Measurements from ENCODE around the gene ZNF764. TPM values are rescaled to one million over a fixed set of nuclear protein-coding genes. Genes with fewer than 3 reads are reported as not detected.
"Not testable (repeated sequence)": the region's sequence is repeated elsewhere in the genome, so short reads cannot be mapped to it uniquely, and the experiment has no call there.

Gene ZNF764
- total RNA-seq, 1 experiment from 2014 or later = 8.3 TPM

GRCh38 chr16:30548416-30549253, 9.5 kb downstream of the ZNF764 start:
- no peak for DNase-seq (ENCODE audit: low spot score)

DNA sequence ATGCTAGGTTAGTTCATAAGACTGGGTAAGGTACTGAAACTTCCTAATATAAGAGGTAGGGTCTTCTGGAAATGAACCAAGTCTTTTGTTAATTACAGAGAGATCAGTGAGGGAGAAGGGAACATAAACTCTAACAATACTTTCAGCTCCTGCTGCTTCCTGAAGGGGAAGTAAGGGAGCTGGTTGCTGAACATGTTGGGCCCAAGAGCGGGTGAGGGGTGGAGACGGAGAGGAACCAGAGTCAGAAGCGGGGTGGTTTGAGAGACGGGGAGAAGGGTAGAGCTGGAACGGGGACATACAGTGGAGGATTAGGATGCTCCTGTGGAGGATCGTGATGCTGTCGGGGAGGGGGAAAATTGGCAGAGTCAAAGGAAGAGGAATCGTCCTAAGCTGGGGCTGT, 12.1 kb downstream of the ZNF764 start:
- DNase-seq (ENCODE audit: low spot score) = no peak

- no peak for DNase-seq (ENCODE audit: low spot score)
Observed at GRCh38 chr16:30543067-30543466, 15.1 kb downstream of the ZNF764 start.

- DNase-seq (ENCODE audit: low spot score) = no peak
Observed at GRCh38 chr16:30541502-30542329, 16.5 kb downstream of the ZNF764 start.

DNA sequence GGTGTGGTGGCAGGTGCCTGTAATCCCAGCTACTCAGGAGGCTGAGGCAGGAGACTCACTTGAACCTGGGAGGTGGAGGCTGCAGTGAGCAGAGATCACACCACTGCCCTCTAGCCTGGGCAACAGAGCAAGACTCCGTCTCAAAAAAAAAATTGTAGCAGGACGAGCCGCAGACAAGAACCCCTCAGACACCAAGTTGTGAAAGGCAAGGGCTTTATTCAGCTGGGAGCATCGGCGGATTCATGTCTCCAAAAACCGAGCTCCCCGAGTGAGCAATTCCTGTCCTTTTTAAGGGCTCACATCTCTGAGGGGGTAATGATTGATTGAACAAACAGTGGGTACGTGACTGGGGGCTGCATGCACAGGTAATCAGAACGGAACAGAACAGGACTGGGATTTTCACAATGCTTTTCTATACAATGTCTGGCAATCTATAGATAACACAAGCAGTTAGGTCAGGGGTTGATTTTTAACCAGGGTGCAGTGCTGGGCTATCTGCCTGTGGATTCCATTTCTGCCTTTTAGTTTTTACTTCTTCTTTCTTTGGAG, 17.2 kb downstream of the ZNF764 start:
- DNase-seq (ENCODE audit: low spot score) = not testable (repeated sequence)

- DNase-seq (ENCODE audit: low spot score) = not testable (repeated sequence)
Observed at GRCh38 chr16:30539986-30540526, 18.1 kb downstream of the ZNF764 start.

DNA sequence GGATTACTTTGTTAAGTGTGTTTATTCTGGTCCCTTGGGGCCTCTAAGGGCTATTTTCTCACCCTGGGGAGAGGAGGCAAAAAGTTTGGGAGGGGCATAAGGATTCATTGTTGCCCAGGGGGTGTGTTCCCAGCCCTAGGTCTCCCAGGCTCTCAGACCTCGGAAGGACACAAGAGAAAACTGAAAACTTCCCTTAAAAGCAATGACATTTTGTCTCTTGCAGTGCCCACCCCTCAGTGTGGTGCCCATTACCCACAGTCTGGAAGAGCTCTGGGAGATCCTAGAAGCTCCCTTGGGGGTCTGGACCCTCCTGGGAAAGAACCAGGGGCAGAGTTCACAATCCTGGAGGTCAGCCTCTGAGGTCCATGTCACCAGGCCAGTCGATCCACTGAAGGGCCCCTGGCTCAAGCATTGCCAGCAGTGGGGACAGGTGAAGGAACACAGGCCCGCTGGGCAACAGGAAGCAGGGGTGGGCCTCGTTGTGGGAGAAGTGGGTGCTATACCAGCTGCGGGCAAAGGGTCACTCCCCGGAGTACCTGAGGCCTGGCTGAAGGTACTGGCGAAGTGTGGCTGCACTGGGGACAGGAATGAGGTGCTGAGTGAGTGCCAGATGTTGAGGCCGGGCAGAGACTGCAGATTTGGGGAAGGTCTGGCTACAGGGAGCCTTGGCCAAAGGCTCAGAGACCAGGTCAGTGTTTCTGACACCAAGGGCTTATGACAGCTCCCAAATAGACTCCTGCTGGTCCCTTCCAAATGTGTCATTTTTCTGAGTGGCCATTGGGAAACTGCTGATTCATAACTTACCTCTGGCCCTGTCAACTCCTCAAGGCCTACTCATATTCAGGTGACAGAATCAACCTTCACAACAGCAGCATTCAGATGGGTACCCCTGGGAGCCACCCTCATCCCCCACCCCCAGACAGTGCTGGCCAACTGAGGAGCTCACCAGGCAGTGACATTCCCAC, 18.9 kb downstream of the ZNF764 start:
- DNase-seq (ENCODE audit: low spot score) = no peak

- DNase-seq (ENCODE audit: low spot score) = not testable (repeated sequence)
Observed at GRCh38 chr16:30536391-30537024, 21.7 kb downstream of the ZNF764 start.

GRCh38 chr16:30535777-30536190, 22.4 kb downstream of the ZNF764 start:
- peak; percentile 81 for DNase-seq (ENCODE audit: low spot score)

- no peak for DNase-seq (ENCODE audit: low spot score)
Observed at GRCh38 chr16:30535106-30535776, 22.9 kb downstream of the ZNF764 start.

GRCh38 chr16:30534368-30535105, 23.6 kb downstream of the ZNF764 start, which contains the start of gene ZNF747:
ZNF747 (minus strand) TSS chr16:30534858; CDS start chr16:30534679, 179 bp downstream.
- peak; percentile 80 for DNase-seq (ENCODE audit: low spot score)

GRCh38 chr16:30533748-30534367, 24.3 kb downstream of the ZNF764 start:
- no peak for DNase-seq (ENCODE audit: low spot score)

DNA sequence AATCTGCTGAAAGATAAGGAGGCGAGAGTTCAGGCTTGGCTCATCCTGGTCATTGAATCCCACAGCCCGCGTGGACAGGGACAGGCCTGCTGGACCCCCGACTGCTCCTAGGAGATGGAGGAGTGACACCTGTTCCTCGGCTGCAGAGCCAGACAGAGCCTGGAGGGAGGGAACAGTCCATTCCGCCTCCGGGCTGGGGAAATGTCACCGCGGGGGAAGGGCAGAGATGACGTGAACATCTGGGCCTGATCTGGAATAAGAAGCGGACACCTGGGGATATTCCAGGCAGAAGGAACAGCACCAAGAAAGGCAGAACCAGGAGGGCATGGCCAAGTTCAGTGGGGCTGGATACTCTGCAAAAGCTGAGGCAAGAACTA, 25.0 kb downstream of the ZNF764 start:
- DNase-seq (ENCODE audit: low spot score) = no peak

DNA sequence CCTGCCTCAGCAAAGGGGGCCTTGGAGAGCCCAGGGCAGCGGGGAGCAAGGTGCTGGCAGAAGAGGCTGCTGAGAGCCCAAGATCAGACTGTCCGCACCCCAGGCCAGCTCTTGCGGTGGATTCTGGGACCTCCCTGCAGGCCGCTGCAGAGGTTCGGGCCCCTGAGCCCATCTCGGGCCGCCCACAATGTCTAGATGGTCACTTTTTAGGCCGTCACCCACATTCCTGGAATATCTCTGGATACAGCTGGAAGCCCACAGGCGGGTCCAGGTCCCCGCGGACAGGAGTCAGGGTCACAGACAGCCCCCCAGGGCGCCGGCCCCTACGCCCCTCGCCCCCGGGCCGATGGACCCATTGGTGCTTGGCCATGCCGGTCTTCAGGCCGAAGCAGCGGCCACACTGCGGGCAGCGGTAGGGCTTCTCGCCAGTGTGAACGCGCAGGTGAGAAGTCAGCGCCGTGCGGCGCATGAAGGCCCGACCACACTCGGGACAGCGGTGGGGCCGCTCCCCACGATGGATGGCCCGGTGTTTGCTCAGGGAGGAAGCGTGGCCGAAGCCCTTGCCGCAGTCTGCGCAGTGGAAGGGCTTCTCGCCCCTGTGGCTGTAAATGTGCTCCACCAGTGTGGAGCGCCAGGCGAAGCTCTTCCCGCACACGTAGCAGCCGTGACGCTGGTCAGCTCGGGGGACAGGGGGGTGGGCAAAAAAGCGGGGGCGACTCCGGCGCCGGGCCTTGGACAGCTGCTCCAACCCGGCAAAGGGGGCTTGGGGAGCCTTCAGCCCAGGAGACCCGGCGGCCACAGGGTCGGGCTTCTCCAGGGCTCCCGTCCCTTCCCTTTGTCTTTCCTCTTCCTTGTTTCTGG, 25.7 kb downstream of the ZNF764 start:
- DNase-seq (ENCODE audit: low spot score) = no peak

DNA sequence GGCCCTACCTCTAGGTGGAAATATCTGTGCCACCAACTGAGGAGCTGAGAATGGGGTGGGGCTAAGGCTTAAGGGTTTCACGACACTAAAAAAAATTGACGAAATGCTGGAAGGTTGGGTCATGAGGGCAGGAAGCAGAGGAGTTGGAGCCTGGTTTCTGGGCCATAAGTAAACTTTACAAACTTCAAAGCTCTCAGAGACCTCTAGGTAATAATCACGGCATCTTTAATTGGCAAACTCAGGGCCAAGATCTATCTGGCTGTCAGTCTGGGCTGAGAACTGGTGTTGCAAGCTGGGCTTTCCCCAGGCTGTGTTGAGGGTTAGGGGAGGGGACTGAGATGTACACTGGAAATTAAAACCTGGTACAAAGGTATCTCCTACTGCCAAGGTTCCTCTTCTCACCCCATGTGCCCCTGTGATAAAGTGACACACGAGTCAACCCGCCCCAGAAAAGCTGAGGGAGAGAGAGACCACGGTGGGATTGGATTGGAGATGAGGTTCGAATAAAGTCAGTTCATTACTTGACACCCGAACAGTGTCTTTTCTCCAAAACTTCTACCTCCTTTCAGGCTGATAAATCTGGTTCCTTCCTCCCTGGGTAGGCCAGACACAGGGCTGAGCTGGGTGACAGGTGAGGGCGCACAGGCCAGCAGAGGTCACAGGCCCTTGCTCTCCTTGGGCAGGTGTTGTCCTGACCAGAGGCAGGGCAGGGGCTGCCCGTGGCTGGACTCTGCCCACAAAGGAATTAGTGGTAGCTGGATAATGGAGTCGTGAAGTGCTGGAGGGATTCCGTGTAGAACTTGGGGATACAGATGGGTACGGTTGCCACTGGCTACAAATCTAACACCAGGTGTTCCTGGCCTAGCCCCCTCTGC, 27.8 kb downstream of the ZNF764 start:
- DNase-seq (ENCODE audit: low spot score) = no peak

GRCh38 chr16:30528799-30529457, 29.2 kb downstream of the ZNF764 start:
- DNase-seq (ENCODE audit: low spot score) = no peak
